ENCODE results near the gene AMPH.
A peak's percentile ranks its signal among the peaks of the same experiment; 100 is the strongest.
"Not testable (repeated sequence)": the region's sequence is repeated elsewhere in the genome, so short reads cannot be mapped to it uniquely, and the experiment has no call there.

The AMPH gene

DNA sequence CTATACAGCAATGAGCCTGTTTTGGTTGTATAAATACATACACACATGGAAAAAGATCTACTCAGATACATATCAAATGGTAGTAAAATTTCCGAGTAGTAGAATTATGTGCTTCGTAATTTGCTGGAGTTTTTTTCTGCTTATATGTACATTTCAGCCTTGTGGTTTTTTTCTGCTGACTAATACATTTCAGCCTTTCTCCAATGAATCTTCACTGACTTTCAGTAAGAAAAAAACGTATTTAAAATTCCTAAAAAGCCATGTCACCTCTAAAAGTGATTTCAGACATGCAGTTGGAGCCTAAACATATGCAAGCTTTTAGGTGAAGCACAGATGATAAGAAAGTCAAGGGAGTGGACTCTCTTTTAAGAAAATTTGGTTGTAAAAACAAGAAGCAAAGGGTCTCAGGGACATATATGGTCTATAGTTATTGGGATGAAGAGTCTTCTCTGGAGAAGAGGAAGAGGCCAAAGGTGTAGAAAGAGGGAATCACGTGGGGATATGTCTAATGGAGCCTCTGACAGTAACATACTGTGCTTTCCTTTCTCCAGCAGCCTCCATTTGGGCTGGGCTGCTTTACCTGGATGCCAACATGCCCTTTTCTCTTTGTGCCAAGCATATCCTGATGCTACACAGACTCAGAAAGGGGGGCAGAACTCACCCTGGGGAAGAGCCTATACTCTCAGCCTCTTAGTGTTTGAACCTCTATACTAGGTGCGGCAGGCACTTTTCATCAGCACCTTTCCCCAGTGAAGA, 2.4 kb downstream of the AMPH start:
- peak; percentile 53 for DNase-seq (ENCODE audit: low read depth, low spot score)

DNA sequence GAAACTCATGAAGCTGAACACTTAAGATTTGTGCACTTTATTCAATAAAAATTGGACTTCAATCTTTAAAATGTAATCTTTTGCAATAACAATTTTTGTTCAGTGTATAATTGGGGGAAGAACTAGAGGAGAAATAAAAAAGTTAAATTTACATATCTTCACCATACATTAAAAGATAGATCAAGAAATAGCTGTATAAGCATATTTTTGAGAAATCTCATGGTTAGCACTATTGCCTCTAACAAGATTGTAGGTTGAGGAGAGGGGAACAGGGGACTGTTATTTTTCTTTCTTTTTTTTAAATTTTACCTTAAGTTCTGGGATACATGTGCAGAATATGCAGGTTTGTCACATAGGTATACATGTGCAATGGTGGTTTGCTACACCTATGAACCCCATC, 5.3 kb downstream of the AMPH start:
- no peak for DNase-seq (ENCODE audit: low read depth, low spot score)

DNA sequence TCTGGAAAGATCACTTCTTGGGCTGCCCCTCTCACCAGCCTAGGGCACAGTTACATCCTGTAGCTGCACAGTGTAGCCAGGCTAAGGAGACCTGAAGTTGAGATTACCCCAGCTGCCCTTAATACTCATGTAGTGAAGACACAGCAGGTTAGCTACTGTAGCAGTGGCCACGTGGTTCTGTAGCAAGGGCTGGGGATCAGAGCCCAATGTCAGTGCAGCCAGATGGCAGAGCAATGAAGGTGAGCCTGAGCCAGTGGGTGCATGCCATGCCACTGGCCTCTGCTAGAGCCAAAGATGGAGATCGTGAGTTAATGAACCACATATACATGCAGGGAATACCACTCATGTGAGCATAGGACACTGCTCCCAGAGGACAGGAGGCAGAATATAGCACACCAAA, 15.5 kb downstream of the AMPH start:
- no peak for DNase-seq (ENCODE audit: low read depth, low spot score)

DNA sequence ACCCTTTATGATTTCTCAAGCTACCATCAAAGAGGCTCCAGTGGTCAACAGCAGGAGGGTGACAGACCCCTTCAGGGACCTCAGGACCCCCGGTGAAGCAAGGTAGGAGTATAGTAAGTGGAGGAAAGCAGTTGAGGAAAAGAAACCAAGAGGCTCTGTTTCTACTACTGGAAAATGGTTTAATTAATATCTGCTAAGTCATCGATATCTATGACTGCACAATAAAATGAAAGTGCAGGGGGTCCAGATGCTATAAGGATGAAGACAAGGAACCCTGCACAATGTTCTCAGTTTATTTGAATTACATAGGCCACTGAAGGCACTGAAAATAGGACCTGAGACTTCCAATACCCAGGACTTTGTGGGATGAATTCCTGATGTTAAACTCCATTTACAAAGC, 23.7 kb downstream of the AMPH start:
- DNase-seq (ENCODE audit: low read depth, low spot score) = no peak

DNA sequence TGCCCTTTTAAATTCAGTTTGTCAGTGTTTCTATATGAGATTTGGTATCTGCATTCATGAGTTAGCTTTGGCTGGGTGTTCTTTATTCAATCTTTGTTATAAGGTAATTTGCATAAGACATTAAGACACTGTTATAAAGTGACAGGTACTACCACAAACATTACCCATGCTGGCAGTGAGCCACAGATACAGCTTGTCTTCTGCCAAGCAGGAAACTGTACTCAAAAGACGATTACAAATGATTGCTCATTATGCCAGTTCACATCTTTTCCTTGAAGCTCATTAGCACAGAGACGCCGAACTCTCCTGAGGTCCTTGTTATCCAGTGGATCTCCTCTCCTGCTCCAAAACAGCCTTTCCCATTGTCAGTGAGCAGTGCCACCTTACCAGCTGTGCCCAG, 30.4 kb downstream of the AMPH start:
- peak; percentile 33 for DNase-seq (ENCODE audit: low read depth, low spot score)

DNA sequence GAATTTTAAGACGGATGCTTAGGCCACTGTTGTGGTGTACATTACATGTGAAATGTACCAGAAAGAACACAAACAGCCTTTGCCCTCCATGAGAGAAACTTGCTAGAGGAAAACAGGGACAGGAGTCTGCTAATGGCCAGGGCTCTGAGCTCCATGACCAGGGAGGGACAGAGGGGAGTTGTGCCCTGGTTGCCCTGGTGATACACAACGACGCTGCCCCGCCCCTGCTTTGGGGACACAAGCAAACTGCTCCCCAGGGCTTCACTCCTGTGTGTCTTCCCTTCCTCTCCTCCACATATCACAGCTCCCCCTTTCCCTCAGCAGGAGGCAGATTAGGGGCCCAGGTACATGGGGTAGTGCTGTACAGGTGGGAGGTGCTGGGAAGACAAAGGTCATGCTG, 36.2 kb downstream of the AMPH start:
- no peak for DNase-seq (ENCODE audit: low read depth, low spot score)

DNA sequence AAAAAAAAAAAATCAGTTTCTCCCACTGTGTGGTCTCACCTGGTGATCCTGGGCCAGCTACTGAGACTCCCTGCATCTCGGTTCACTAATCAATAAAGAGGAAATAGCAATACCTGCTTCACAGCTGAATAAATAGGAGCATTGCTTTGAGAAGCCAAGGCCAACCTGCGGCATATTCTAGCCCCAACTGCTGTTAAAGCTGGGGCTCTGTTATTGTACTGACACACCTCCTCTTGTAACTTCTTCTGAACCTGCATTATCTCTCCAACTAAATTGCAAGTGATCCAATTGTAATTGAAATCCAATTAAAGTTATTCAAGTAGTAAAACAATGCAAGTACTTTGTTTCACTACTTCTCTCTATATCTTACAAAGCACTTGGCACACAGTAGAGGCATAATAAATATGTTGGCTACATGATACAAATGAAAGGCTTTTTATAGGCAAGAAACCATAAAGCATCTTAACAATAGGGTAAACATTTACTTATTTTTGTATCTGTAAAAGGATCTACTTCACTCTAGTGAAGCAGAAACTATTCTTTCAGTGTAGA, 38.4 kb downstream of the AMPH start:
- no peak for DNase-seq (ENCODE audit: low read depth, low spot score)

DNA sequence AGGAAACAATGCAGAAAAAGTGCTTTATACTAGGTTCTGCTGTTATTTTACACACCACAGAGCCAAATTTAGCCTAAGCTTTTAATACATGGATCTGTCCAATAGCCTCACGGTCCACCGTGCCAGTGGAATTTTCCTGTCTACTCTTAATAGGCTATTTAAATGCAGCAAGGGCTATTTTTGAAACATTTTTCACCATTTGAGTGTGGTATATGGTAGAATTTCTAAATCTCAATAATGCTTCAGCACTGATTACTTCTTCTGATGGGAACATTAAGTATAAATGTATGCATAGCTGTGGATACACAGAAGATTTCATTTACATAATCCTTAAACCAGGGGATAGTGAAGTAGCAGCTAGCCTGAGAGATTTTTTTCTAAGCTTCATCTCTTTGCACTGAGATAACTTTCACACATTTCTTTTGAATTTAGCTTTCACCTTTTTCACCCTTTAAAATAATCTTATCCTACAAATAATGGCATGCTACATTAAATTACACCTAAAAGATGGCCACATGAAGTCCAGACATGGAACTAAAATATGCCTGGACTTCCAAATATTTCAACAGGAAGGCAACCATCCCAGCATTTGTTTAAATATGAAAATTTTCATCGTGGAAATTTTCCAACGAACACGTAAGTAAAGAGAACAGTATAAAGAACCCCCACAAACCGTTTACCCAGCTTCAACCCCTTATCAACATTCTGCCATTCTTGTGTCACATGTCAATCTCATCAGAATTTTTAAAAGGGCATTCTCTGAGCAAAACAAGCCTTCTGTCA, 45.4 kb downstream of the AMPH start:
- DNase-seq (ENCODE audit: low read depth, low spot score) = peak; percentile 72

DNA sequence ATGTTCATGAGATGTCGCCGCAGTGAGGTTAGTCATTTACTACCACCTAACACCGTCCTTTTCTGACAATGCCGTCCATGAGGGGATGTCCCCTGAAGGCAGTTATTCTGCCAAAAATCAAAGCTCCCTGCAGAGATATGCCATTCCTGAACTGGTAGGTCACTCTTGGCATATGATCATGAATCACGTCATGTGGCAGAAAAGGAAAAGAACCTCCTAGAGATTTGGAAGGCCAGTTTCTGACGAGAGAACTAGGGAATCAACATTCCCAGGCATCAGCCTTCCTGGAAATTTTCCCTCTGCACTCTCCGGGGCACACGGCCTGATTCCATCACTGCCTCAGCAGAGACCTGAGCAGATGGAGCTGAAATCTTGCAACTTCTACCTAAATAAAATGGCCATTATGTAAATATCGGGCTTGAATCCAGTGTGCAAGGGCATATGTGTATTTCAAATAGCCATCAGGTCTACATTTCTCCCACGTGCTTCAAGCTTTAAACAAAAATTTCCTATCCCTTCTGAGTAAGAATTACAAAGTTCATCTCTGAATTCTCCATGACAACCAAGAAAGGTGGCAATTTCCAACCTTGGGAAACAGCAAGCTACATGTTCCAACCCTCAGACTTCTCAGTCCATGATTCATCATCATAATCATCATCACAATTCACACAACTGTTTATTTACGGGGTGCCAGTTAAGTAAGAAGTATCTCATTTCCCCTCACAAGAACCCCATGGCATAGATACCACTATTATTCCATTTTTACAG, 46.5 kb downstream of the AMPH start:
- peak; percentile 92 for DNase-seq (ENCODE audit: low read depth, low spot score)

DNA sequence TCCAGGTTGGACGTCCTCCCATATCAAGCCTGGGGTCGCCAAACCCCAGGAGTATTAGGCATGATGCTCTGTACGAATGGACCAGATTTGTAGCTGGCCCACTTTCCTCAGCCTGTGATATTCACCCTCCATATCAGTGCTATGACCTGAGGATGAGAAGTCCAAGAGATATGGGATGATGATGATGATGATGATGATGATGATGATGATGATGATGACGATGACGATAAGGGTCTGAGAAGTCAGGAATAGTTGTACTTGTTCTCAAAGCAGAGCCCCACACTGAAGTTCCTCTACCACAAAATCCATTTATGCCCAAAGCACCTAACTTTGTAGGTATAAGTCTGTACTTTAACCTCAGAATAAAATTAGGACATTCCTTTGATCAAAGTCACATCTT, 50.7 kb downstream of the AMPH start:
- no peak for DNase-seq (ENCODE audit: low read depth, low spot score)

DNA sequence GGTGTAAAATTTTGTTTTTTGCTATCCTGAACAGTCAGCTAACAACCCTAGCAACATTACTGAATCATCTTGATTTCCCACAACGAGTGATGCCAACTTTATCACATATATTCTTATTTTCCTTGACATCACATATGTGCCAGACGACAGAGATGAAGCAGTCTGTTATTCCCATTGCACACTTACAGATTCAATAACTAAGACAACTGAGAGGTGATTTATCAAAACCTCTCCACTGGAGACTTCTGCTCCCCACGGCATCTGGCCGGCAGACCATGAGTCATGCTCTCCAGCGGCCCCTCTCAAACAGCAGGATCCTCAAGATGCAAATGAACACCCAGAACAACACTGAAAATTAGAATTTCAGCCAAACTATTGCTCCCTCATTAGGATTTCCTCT, 57.1 kb downstream of the AMPH start:
- peak; percentile 60 for DNase-seq (ENCODE audit: low read depth, low spot score)

DNA sequence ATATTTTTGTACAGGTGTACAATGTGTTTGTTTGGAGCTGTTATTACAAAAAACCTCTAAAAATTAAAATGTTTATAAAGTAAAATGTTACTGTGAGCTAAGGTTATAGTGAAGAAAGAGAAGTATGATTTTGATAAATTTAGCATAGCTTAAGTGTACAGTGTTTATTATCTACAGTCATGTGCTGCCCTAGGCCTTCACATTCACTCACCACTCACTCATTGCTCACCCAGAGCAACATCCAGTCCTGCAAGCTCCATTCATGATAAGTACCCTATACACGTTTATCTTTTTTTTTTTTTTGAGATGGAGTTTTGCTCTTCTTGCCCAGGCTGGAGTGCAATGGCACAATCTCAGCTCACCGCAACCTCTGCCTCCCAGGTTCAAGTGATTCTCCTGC, 59.6 kb downstream of the AMPH start:
- DNase-seq (ENCODE audit: low read depth, low spot score) = not testable (repeated sequence)

DNA sequence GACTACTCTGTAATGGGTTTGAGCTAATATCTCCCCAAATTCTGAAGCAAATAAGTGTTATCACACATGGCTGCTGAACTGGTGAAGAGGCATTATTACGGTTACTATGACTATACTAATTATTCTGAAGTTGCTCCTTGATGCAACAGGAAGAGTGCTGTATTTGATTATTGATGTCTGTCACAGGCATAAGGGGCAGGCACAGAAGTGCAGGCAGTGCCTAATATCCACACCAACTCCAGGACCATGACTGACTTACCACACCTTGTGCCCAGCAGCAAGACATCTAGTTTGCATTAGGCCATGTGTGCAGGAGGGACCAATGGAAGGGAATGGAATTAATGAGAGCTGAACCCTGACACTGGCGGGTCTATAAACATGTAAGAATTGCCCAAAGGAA, 62.7 kb downstream of the AMPH start:
- DNase-seq (ENCODE audit: low read depth, low spot score) = no peak

DNA sequence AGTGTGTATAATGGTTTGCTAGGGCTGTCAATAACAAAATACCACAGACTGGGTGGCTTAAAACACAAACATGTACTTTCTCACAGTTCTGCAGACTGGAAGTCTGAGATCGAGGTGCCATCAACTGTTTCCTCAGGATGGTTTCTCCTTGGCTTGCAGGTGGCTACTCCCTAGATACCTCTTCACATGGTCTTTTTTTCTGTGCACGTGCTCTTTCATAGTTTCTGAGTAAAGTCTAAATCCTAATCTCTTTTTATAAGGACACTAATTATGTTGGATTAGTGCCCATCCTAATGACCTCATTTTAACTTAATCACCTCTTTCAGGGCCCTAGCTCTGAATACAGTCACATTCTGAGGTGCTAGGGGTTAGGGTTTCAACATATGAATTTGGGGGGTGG, 65.9 kb downstream of the AMPH start:
- no peak for DNase-seq (ENCODE audit: low read depth, low spot score)

DNA sequence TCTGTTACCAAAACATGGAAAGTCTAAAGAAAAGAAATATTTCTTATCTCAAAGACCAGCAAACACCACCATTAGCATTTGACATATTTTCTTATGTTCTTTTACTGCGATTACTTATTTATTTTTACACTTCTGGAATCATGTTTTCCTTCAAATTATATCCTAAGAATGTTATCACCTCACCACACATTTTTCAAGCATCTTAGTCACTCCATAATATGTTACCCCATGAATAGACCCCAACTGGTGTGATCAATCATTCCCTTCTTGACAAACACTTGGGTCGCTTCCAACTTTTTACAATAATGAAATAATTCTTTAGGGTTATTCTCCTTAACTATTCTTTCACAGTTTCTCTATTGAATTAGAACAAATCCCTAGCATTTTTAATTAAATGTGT, 67.4 kb downstream of the AMPH start:
- DNase-seq (ENCODE audit: low read depth, low spot score) = peak; percentile 51

DNA sequence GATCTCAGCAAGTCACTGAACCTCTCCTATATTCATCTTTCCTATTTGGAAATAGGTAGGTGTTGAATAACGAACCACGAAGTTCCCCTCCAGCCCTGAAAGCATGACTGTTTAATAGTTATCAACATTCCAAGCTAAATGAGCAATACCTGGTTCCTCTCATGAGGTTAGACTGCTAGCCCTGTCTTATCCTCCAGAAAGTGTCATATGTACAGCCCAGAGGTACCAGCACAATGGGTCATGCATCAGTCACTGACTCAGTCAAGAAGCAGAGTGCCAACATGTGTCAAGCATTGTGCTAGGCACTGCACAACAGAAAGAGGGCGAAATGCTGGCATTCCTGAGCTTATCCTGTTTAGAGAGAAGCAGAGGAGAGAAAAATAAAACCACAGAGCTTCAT, 70.0 kb downstream of the AMPH start:
- DNase-seq (ENCODE audit: low read depth, low spot score) = peak; percentile 50

DNA sequence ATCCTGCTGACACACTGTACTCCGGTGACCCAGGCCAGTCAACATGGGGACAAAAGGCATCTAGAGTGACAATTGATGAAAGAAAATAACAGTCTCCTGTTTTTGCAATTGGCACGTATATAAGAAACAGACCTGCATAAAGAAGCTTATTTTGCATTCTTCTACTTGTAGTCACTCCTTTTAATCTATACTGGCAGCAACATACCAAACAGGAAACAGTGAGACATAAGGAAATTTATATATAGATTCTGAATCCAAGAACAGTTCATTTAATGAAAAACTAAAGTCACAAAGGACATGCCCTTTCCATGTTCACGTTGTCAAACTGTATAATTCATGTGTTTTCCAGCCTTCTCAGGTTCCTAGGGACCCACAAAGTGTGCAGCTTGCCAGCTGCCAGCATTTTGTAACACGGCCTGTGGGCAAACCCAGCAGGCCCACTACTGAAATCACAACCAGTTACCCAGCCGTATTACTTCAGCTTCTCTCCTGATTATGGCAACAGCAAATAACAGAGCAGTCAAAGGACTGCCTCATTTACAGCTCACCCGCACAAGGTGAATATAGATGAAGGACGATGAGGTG, 72.3 kb downstream of the AMPH start:
- no peak for DNase-seq (ENCODE audit: low read depth, low spot score)

DNA sequence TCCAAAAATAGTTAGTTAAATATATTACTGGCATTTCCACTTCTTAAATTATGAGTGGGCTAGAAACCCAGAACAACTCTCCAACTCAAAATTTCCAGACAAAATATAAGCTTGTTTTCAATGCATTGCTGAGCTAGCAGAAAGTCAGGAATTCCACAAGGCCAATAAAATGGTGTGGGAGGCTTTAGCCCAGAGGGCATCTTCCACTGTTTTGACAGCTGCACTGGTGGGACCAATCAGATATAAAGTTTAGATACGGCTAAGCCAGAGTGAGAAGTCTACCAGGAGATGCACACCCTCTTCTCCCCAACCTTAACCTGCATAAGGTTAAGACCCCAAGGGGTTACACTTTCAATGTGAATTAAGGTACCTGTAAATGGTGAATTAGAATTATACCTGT, 76.6 kb downstream of the AMPH start:
- DNase-seq (ENCODE audit: low read depth, low spot score) = no peak

DNA sequence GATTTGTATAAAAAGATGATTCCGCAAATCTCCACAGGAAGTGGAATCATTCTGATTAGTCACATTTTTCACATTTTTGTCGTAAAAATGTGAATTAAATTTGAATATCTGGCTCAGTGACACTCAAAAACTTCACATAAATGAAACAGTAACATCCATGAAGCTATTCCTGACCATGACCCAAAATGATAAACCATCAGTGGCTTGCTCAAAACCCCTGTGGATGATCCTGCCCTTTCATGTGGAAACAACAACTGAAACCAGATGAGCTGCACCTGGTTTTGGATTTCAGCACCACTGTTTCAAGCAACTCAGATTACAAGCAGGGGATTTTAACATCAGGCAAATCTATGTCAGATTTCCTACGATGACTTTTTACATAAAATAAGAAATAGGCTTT, 80.3 kb downstream of the AMPH start:
- no peak for DNase-seq (ENCODE audit: low read depth, low spot score)

DNA sequence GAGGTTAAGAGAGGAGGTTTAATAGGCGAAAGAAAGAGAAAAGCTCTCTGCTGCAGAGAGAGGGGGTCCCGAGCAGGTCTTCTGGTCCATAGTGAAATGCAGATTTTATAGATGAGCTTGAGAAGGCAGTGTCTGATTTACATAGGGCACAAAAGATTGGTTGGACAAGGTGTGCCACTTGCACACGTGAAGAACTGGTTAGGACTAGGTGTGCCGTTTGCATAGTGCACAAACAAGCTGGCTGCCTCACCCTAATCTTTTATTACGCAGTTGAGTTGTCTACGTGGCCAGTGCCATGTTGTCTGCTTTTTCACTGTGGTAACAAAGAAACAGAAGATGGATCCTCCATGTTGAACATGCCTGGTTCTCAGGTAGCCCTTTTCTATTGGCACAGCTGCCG, 82.6 kb downstream of the AMPH start:
- no peak for DNase-seq (ENCODE audit: low read depth, low spot score)

DNA sequence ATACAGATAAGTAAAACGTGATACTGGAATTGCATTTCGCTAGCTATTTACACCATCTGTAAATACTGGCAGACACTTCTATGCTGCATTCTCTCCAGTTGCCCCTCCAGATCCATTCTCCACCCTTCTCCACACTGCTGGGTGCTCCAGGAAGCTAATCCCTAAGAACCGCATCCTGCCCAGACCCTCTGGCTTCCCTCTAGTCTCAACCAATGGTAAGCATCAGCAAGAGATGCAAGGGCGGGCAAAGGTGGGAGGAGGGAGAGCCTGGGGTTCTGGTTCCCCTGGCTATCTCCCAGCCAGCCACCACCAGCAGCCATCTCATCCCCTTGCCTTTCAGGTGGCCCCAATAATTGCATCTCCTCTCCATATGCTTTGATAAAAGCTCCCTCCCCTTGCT, 84.4 kb downstream of the AMPH start:
- DNase-seq (ENCODE audit: low read depth, low spot score) = no peak

DNA sequence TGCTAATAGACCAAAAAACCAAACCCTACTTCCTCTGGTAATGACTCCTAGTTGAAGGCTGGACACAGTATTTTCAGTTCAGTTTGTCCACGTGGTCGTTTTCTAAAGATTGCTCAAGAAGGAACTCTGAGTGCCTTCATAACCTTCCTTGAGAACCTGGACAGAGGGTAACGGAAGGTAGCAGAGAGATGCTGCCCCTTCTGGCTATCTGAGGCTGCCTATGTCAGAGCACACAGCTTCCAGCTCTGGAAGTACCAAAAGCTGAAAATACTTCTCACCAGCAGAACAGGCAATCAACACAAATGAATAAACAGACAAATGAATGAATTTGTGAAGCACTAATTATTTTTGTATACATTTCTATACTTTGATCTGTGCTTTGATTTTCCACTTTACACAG, 85.2 kb downstream of the AMPH start:
- no peak for DNase-seq (ENCODE audit: low read depth, low spot score)

Measured in astrocyte of the hippocampus (primary cell).